Neural cell (in vitro differentiated cells): ENCODE results near the gene DENND5B. TPM values are rescaled to one million over a fixed set of nuclear protein-coding genes. Genes with fewer than 3 reads are reported as not detected.

Experiments
- H2AFZ ChIP-seq: fragments of 200-600, 300-800 bp; sonication (generic), shearing (Covaris generic); 2 replicates; pipeline ENCODE4 v1.6.0; 2014; ENCODE audit warnings: low read depth, mild to moderate bottlenecking, antibody characterized with exemption, low read length, moderate library complexity
- H3F3A ChIP-seq: fragments of 200-600 bp; shearing (Covaris generic); 2 replicates; pipeline ENCODE4 v1.6.1; 2016; ENCODE audit warnings: mild to moderate bottlenecking, moderate library complexity, mixed read lengths, antibody characterized with exemption, low read length; ENCODE audit not compliant: insufficient read depth, poor library complexity, severe bottlenecking
- H3K27ac ChIP-seq: fragments of 200-600, 300-800 bp; sonication (generic), shearing (Covaris generic); 2 replicates; pipeline ENCODE4 v1.5.1; 2014; ENCODE audit warnings: mild to moderate bottlenecking, low read length, moderate library complexity
- H3K27me3 ChIP-seq: fragments of 300-800, 200-600 bp; sonication (generic), shearing (Covaris generic); 2 replicates; pipeline ENCODE4 v1.6.0; 2014; ENCODE audit warnings: mild to moderate bottlenecking, low read depth, low read length, moderate library complexity; ENCODE audit not compliant: insufficient read depth
- H3K36me3 ChIP-seq: fragments of 300-800, 200-600 bp; sonication (generic), shearing (Covaris generic); 2 replicates; pipeline ENCODE4 v1.5.1; 2014; ENCODE audit warnings: mild to moderate bottlenecking, antibody characterized with exemption, low read length, moderate library complexity; ENCODE audit not compliant: insufficient read depth
- H3K4me2 ChIP-seq: fragments of 300-800, 200-600 bp; sonication (generic), shearing (Covaris generic); 2 replicates; pipeline ENCODE4 v1.6.0; 2014; ENCODE audit warnings: mild to moderate bottlenecking, low read length
- H3K4me3 ChIP-seq: fragments of 300-800, 200-600 bp; sonication (generic), shearing (Covaris generic); 2 replicates; pipeline ENCODE4 v1.5.1; 2014; ENCODE audit warnings: mild to moderate bottlenecking, low read length, moderate library complexity
- H3K79me2 ChIP-seq: fragments of 200-600 bp; shearing (Covaris generic); replicated peaks from 2 replicates; pipeline ENCODE4 v1.6.0; 2014; ENCODE audit warnings: mild to moderate bottlenecking, low read length, moderate library complexity; ENCODE audit not compliant: insufficient read depth
- H3K9ac ChIP-seq: fragments of 300-800, 200-600 bp; sonication (generic), shearing (Covaris generic); 2 replicates; pipeline ENCODE4 v1.6.1; 2016; ENCODE audit warnings: mild to moderate bottlenecking, low read length, mixed read lengths
- H3K9me2 ChIP-seq: fragments of 200-600 bp; shearing (Covaris generic); 2 replicates; pipeline ENCODE4 v1.6.1; 2016; ENCODE audit warnings: mild to moderate bottlenecking, low read length, mixed read lengths; ENCODE audit not compliant: insufficient read depth
- H3K9me3 ChIP-seq: fragments of 200-600, 300-800 bp; sonication (generic), shearing (Covaris generic); 2 replicates; pipeline ENCODE4 v1.6.1; 2016; ENCODE audit warnings: mild to moderate bottlenecking, mixed run types, low read length, moderate library complexity, mixed read lengths
- H4K20me1 ChIP-seq: fragments of 200-600 bp; shearing (Covaris generic); 2 replicates; pipeline ENCODE4 v1.6.1; 2016; ENCODE audit warnings: mild to moderate bottlenecking, mixed run types; ENCODE audit not compliant: insufficient read depth
- EP300 ChIP-seq: fragments of 450-650 bp; conservative IDR thresholded peaks from 2 replicates; pipeline ENCODE4 v1.6.1; 2014; ENCODE audit warnings: antibody characterized with exemption, mild to moderate bottlenecking, moderate library complexity; ENCODE audit not compliant: poor library complexity, severe bottlenecking
- EZH2 ChIP-seq: fragments of 200-600, 300-800 bp; shearing (Covaris generic), sonication (generic); IDR thresholded peaks from 2 replicates; pipeline ENCODE4 v1.6.1; 2014; ENCODE audit warnings: antibody characterized with exemption, low read length, borderline replicate concordance, mild to moderate bottlenecking; ENCODE audit not compliant: insufficient read depth, poor library complexity, severe bottlenecking
- MXI1 ChIP-seq: fragments of 450-650 bp; conservative IDR thresholded peaks from 2 replicates; pipeline ENCODE4 v1.6.1; 2014; ENCODE audit warnings: antibody characterized with exemption, mild to moderate bottlenecking; ENCODE audit not compliant: poor library complexity, severe bottlenecking
- POLR2AphosphoS5 ChIP-seq: IDR thresholded peaks from 2 replicates; pipeline ENCODE4 v1.6.1; 2012
- RAD21 ChIP-seq: fragments of 450-650 bp; conservative IDR thresholded peaks from 2 replicates; pipeline ENCODE4 v1.6.1; 2014; ENCODE audit warnings: antibody characterized with exemption, mild to moderate bottlenecking, moderate library complexity
- REST ChIP-seq: IDR thresholded peaks from 2 replicates; pipeline ENCODE4 v1.6.1; 2012; ENCODE audit warnings: borderline replicate concordance
- SMC3 ChIP-seq: fragments of 450-650 bp; conservative IDR thresholded peaks from 2 replicates; pipeline ENCODE4 v1.6.1; 2014; ENCODE audit warnings: antibody characterized with exemption, mild to moderate bottlenecking, moderate library complexity; ENCODE audit not compliant: poor library complexity
- TAF1 ChIP-seq: IDR thresholded peaks from 2 replicates; pipeline ENCODE4 v1.6.1; 2012; ENCODE audit warnings: low read depth
- polyA plus RNA-seq: library from polyadenylated mRNA; depleted of rRNA; stranded (reverse); fragments of >200 nt; gene quantifications from 2 replicates; pipeline ENCODE4 v1.2.3, GENCODE V29; 2014
- TF ChIP-seq, protein P1 (sequence below): fragments of 450-650 bp; IDR thresholded peaks from 2 replicates; pipeline ENCODE4 v1.5.1; 2014; ENCODE audit warnings: antibody characterized with exemption, mild to moderate bottlenecking, moderate library complexity; ENCODE audit not compliant: poor library complexity, severe bottlenecking

The DENND5B gene
- polyA plus RNA-seq, 1 donor from 2014 or later, result 23.8 TPM

DNA sequence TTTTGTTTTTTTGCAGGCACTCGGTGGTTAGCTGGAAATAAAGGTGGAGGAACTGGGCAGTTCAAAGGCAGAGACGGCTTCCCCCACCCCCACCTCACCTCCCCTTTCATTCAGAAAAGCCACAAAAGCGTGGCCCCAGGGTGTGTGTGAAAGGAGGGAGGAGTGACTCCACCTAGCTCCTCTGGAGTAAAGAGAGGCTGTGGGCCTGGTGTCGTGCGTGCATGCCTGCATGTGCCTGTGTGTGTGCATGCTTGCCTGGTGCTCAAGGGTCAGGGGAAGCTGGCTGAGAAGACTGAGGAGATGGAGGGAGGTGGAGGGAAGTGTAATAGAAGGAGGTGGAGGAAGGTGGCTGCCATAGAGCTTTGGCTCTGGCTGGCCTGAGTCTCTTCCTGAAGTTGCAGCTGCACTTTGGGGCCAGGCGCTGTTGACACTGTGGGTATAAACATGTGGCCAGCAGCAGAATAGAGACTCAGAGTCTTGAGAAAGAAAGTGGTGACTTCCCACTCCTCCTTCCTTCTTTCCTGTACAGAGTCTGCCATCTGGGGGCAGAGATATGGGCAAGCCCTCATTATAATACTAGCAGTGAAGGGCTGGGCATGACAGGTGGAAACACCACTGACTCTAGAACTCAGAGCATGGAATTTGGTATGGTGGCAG is 228.0 kb downstream of the DENND5B start:
- peak overlapping the region; percentile 45 for H3K9ac ChIP-seq
- TF ChIP-seq TAF1 (no peak), POLR2AphosphoS5 (no peak)
- H2AFZ ChIP-seq, result peak overlapping the region; percentile 13
- H3F3A ChIP-seq, result no peaks in the 10 kb centered on the region
- H3K27me3 ChIP-seq, result no peaks in the 10 kb centered on the region
- no peak overlapping the region for H3K4me2 ChIP-seq
- H3K9me3 ChIP-seq, result no peaks in the 10 kb centered on the region
- no peaks in the 10 kb centered on the region for H3K36me3 ChIP-seq
- peak overlapping the region; percentile 49 for H3K27ac ChIP-seq
- peak overlapping the region; percentile 53 for H3K4me3 ChIP-seq
- H3K9me2 ChIP-seq, result no peaks in the 10 kb centered on the region
- no peaks in the 10 kb centered on the region for H4K20me1 ChIP-seq
- no peaks in the 10 kb centered on the region for H3K79me2 ChIP-seq

- no peaks in the 10 kb centered on the region for H4K20me1 ChIP-seq
- H3K4me2 ChIP-seq, result peak overlapping the region; percentile 26
- peak overlapping the region; percentile 54 for H2AFZ ChIP-seq
- TF ChIP-seq EZH2 (no peak), REST (peak; percentile 35), RAD21 (no peak), TAF1 (no peak), EP300 (peak; percentile 33), POLR2AphosphoS5 (peak; percentile 77), MXI1 (no peak), SMC3 (peak; percentile 18)
- TF ChIP-seq, protein P1, sequence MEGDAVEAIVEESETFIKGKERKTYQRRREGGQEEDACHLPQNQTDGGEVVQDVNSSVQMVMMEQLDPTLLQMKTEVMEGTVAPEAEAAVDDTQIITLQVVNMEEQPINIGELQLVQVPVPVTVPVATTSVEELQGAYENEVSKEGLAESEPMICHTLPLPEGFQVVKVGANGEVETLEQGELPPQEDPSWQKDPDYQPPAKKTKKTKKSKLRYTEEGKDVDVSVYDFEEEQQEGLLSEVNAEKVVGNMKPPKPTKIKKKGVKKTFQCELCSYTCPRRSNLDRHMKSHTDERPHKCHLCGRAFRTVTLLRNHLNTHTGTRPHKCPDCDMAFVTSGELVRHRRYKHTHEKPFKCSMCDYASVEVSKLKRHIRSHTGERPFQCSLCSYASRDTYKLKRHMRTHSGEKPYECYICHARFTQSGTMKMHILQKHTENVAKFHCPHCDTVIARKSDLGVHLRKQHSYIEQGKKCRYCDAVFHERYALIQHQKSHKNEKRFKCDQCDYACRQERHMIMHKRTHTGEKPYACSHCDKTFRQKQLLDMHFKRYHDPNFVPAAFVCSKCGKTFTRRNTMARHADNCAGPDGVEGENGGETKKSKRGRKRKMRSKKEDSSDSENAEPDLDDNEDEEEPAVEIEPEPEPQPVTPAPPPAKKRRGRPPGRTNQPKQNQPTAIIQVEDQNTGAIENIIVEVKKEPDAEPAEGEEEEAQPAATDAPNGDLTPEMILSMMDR, result peak; percentile 19
- H3K79me2 ChIP-seq, result no peaks in the 10 kb centered on the region
- peak overlapping the region; percentile 53 for H3K4me3 ChIP-seq
- H3K27me3 ChIP-seq, result no peaks in the 10 kb centered on the region
- H3K9ac ChIP-seq, result peak overlapping the region; percentile 45
- no peaks in the 10 kb centered on the region for H3K9me2 ChIP-seq
- no peaks in the 10 kb centered on the region for H3K36me3 ChIP-seq
- peak overlapping the region; percentile 49 for H3K27ac ChIP-seq
- H3K9me3 ChIP-seq, result no peaks in the 10 kb centered on the region
- H3F3A ChIP-seq, result no peaks in the 10 kb centered on the region
Observed at GRCh38 chr12:31362115-31362758, 228.7 kb downstream of the DENND5B start.
